T1000 (cell line): ENCODE data around the gene KLK7.
"Not testable (repeated sequence)": the region's sequence is repeated elsewhere in the genome, so short reads cannot be mapped to it uniquely, and the experiment has no call there.

ENCODE experiments used
- DNase-seq: peaks from one replicate; lab custom pipeline; 2025; ENCODE audit warnings: mixed read lengths; lab: John Stamatoyannopoulos, UW

Gene KLK7

GRCh38 chr19:51010066-51010795 lies 26.5 kb upstream of the KLK7 start:
- DNase-seq = no peak

DNA sequence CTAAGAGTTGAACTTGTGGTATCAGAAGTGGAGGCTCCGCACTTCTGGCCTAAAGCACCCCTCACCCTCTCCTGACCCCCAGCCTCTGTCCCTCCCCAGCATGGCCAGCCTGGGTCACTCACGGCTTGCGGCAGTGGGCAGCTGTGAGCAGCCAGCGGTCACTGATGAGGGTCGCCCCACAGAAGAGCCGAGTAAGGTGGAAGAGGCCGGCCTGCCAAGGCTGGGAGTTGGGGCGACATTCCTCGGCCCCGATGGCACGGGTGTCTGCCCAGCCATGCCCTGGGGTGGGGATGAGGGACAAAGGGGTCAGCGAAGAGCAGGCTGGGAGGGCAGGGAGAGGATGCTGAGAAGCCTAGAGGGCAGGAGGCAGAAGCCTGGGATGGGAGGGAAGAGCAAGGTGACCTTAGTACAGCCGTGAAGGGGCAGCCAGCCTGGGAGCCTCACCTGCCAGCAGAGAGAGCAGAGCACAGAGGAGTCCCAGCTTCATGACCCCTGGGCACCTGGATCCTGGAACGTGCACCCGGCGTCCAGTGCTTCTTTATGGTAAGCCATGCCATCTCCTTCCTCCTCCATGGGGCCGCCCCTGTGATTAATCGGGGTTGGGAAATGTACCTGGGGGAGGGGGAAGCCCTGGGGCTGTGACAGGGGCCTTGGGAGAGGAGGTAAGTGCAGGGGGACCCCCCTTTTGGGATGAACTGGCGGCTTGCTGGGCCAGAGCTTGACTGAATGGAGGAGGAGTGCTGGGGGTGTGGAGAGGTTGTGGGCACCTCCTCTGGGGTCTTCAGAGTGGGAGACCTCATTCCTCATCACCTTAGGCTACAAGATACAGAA lies 25.6 kb upstream of the KLK7 start:
- no peak for DNase-seq

GRCh38 chr19:51007488-51007887 lies 23.8 kb upstream of the KLK7 start:
- no peak for DNase-seq

GRCh38 chr19:51006406-51006805 lies 22.7 kb upstream of the KLK7 start:
- DNase-seq = no peak

DNA sequence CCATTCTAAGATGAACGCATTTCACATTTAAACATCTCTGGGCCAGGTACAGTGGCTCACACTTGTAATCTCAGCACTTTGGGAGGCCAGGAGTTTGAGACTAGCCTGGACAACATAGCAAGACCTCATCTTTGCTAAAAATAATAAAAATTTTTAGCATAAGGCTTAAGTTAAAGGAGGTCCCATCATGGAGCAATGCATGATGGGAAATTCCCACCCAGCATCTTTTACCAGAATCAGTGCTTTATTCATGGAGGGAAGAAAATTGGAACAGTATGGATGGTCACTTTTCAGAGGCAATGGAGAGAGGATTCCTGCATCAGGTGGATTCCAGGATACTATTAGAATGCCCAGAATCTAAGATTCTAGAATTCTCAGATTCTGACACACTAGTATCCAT lies 21.5 kb upstream of the KLK7 start:
- no peak for DNase-seq

DNA sequence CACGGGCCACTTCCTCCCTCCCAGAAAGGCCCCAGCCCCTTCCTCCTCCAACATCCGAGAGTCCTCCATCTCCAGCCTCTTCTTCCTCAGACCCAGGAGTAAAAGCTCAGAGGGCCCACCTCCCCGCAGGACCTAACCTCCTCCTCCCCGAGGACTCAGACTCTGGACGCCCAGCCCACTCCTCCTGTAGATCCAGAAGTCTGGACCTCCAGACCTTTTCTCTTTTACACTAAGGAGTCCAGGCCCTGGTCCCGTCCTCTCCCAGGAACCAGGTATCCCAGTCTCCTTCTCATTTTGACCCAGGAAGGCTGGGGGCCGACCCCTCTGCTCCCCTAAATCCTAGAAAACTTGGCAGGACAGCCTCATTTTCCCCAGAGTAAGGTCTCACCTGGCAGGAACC lies 19.6 kb upstream of the KLK7 start:
- no peak for DNase-seq

DNA sequence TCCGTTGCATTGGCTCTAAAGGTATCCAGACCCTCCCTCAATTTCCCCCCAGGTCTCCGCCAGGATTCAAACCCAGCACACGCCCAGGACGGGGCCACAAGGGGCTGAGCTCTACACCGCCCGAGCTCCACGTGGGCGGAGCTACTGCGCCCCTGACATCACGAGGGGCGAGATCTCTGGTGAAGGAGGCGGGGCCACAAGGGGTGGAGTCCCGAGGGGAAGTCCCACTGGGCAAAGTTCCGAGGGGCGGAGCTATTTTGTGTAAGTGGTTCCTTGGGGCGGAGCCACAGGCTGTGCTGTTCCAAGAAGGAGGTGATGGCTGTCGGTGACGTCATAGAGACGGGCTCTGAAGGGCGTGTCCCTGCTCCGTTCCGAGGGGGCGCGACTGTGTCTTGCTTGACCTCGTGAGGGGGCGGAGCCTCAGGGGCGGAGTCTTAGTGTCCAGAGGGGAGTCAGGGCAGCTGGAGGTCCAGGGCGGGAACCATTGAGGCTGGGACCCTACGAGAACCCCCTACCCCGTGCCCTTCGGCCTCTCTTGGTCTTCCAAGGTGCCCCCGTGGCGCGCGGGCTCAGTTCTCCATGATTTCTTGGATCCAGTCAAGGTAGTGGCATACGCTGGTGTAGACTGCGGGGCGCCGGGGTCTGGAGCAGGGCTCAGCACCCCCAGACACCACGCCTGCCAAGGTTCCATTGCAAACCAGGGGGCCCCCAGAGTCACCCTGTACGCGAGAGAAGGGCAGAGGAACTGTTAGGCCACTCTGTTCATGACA lies 19.0 kb upstream of the KLK7 start:
- DNase-seq = no peak

GRCh38 chr19:51002089-51002532 lies 18.4 kb upstream of the KLK7 start:
- DNase-seq = no peak

GRCh38 chr19:51001515-51001914 lies 17.8 kb upstream of the KLK7 start, which contains the start of gene KLK8:
Gene KLK8, minus strand, starts transcription at chr19:51001604. Its CDS starts 437 bp downstream, at chr19:51001167.
- no peak for DNase-seq

GRCh38 chr19:51000981-51001380 lies 17.3 kb upstream of the KLK7 start:
- no peak for DNase-seq

DNA sequence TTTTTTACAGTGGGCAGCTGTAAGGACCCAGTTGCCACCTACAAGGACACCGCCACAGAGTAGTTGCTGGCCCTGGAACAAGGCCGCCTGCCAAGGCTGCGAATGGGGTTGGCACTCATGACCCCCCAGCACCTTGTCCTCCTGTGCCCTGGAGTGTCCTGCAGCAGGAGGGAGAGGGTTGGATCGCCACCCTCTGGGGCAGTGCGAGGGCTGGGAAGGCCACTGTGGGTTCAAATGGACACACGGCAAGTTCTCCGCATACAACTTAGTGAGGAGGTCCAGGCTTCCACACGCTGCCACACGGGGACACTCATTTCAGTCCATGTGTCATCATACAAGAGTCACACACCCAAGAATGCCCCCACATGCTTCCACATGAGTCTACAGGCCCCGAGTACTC lies 16.7 kb upstream of the KLK7 start:
- no peak for DNase-seq

GRCh38 chr19:50998686-50999085 lies 15.0 kb upstream of the KLK7 start:
- DNase-seq = no peak

- DNase-seq = no peak
Measured at GRCh38 chr19:50998061-50998460, 14.3 kb upstream of the KLK7 start.

DNA sequence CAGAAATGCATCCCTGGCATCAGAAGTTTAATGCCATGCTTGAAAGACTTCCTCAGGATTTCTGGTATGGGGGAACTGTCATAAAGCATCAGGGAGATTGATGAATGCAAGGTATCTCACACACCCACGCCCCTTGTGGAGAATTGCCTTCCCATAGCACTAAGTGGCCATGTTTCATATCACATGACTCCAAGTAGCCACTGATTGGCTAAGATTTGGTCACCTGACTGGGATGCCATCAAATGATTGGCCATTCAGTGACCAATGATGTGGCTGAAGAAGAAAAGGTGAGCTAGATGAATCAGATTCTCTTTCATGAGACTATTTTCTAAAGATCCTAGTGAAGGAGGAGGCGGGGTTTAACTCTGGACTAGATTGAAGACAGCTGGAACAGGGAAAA lies 10.4 kb upstream of the KLK7 start:
- DNase-seq = no peak

- DNase-seq = no peak
Measured at GRCh38 chr19:50992666-50993035, 8.9 kb upstream of the KLK7 start.

GRCh38 chr19:50984416-50984815 lies 699 bp upstream of the KLK7 start:
- not testable (repeated sequence) for DNase-seq

DNA sequence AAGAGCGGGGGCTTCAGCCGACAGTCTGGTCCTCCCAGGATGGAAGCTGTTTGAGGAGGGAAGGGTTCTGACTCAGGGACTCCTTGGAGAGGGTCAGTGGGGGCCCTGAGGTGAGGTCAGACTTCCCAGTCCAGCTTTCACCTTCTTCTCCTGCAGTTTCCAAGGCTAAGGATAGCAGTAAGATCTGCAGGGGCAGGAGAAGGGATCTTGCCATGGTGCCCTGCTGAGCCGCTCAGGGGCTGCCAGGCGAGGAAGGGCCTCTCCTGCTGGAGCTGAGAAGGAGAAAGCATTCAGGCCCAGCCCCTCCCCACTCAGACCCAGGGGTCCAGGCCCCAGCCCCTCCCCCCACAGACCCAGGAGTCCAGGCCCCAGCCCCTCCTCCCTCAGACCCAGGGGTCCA lies 1.5 kb downstream of the KLK7 start:
- DNase-seq = no peak

- DNase-seq = no peak
Measured at GRCh38 chr19:50981587-50982146, 2.0 kb downstream of the KLK7 start.

DNA sequence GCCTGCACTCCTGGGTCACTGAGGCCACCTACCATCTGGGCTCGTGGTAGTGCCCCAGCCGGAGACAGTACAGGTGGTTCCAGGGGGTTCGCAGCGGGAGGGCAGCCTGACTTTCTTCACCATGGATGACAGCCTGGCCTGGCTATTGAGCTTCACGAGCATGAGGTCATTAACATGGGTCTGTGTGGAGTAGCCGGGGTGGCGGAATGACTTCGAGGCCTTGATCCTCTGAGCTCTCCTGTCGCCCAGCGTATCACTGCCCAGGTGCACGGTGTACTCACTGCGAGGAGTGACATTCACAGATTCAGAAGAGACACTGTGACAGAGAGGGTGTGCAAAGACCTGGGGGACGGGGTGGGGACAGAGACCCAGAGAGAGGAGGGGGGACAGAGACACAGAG lies 3.5 kb downstream of the KLK7 start:
- DNase-seq = no peak

DNA sequence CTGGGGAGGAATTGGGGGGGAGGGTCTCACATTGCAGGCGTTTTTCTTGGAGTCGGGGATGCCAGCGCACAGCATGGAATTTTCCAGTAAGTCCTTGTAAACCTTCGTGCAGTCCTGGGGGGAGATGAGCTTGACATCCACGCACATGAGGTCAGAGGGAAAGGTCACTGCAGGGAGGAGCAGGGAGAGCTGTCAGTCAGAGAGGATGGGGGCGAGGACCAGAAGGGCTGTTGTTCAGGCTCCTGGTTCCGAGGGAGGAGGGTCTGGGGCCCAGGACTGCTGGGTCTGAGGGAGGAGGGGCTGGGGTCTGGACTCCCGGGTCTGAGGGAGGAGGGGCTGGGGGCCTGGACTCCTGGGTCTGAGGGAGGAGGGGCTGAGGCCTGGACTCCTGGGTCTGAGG lies 4.0 kb downstream of the KLK7 start:
- DNase-seq = no peak

DNA sequence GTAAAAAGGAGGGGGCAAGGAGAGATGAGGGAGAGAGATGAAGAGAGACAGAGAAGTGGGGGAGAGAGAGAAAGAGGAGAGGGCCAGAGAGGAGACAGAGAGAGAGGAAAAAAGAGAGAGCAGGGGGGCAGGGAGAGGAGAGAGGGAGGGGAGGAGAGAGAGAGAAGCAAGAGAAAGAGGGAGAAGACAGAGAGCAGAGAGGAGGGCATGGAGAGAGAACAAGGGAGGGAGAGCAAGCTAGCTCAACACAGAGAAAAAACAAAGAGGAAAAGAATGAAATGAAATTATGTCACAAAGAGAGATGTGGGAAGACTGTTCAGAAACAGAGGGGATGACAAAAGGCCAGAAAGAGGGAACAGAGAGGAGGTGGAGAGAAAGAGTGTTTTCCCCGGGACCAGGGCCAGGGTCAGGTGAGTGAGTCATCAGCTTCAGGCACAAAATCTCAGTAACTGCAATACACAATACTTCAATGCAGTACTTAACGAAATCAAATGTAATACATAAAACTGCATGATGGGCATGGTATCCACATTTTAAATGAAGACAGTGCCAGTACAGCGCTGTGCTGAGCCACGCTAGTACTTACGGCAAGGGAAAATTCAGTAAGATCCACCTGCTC lies 4.8 kb downstream of the KLK7 start:
- DNase-seq = no peak

- DNase-seq = no peak
Measured at GRCh38 chr19:50977626-50978025, 6.1 kb downstream of the KLK7 start.
